WTC11 (cell line): Measurements from ENCODE around the gene ZNF277.

ENCODE experiments used
- ATF1 ChIP-seq: sonication (generic); formaldehyde crosslinking; IDR thresholded peaks from 2 replicates; pipeline ENCODE4 v1.8.1; 2023; ENCODE audit warnings: mild to moderate bottlenecking, moderate library complexity, missing genetic modification reagents
- CTCF ChIP-seq: fragments of 200-600 bp; IDR thresholded peaks from 2 replicates; pipeline ENCODE4 v1.8.0; 2022; ENCODE audit warnings: antibody characterized with exemption
- MAX ChIP-seq: sonication (generic); formaldehyde crosslinking; IDR thresholded peaks from 2 replicates; pipeline ENCODE4 v1.8.0; 2022; ENCODE audit warnings: mild to moderate bottlenecking, missing genetic modification reagents
- PRDM15 ChIP-seq: sonication (generic); formaldehyde crosslinking; IDR thresholded peaks from 2 replicates; pipeline ENCODE4 v1.8.0; 2022; ENCODE audit warnings: missing genetic modification reagents
- RELA ChIP-seq: sonication (generic); formaldehyde crosslinking; IDR thresholded peaks from 2 replicates; pipeline ENCODE4 v1.8.1; 2022; ENCODE audit warnings: missing genetic modification reagents, mild to moderate bottlenecking, borderline replicate concordance
- ZNF232 ChIP-seq: sonication (generic); formaldehyde crosslinking; IDR thresholded peaks from 2 replicates; pipeline ENCODE4 v1.8.0; 2022; ENCODE audit warnings: mild to moderate bottlenecking, missing genetic modification reagents

GRCh38 chr7:112364388-112364787 is 157.9 kb downstream of the ZNF277 start:
- no peak for TF ChIP-seq ATF1
- TF ChIP-seq MAX (CRISPR knock-in tag), result no peak
- TF ChIP-seq CTCF, result no peak
- no peak for TF ChIP-seq ZNF232 (CRISPR knock-in tag)
- no peak for TF ChIP-seq PRDM15 (CRISPR knock-in tag)
- no peak for TF ChIP-seq RELA (CRISPR knock-in tag)
